Endodermal cell (in vitro differentiated cells): Measurements from ENCODE around the gene ABHD17B. TPM values are rescaled to one million over a fixed set of nuclear protein-coding genes. Genes with fewer than 3 reads are reported as not detected.

ENCODE experiments used
- DNase-seq: peaks from one replicate; pipeline ENCODE4 v3.0.0-alpha.2; 2017
- H3K27ac ChIP-seq: 2 replicates; pipeline ENCODE4 v1.5.1; 2013; ENCODE audit warnings: mild to moderate bottlenecking, low read depth, low read length, moderate library complexity
- H3K27me3 ChIP-seq: 2 replicates; pipeline ENCODE4 v1.6.1; 2013; ENCODE audit warnings: mild to moderate bottlenecking, low read length, moderate library complexity; ENCODE audit not compliant: insufficient read depth, control insufficient read depth, poor library complexity, severe bottlenecking
- H3K36me3 ChIP-seq: 2 replicates; pipeline ENCODE4 v1.7.0; 2013; ENCODE audit warnings: mild to moderate bottlenecking, low read length, moderate library complexity; ENCODE audit not compliant: control insufficient read depth, insufficient read depth
- H3K4me1 ChIP-seq: one replicate; pipeline ENCODE4 v1.7.0; 2013; ENCODE audit warnings: low read length; ENCODE audit not compliant: control insufficient read depth, insufficient read depth
- H3K4me3 ChIP-seq: 2 replicates; pipeline ENCODE4 v1.5.1; 2013; ENCODE audit warnings: mild to moderate bottlenecking, low read length, moderate library complexity
- H3K9ac ChIP-seq: 2 replicates; pipeline ENCODE4 v1.6.1; 2013; ENCODE audit warnings: mild to moderate bottlenecking, low read length, moderate library complexity; ENCODE audit not compliant: poor library complexity, severe bottlenecking; ENCODE audit errors: extremely low read depth
- H3K9me3 ChIP-seq: 2 replicates; pipeline ENCODE4 v1.6.1; 2013; ENCODE audit warnings: mild to moderate bottlenecking, low read length, moderate library complexity; ENCODE audit not compliant: control insufficient read depth
- H3K27ac Mint-ChIP-seq: 2 replicates; pipeline ENCODE4 v1.8.0; 2020; ENCODE audit warnings: mixed read lengths
- H3K27me3 Mint-ChIP-seq: 2 replicates; pipeline ENCODE4 v1.8.0; 2021; ENCODE audit warnings: mild to moderate bottlenecking, mixed read lengths; ENCODE audit not compliant: insufficient read depth
- H3K36me3 Mint-ChIP-seq: 2 replicates; pipeline ENCODE4 v1.8.0; 2020; ENCODE audit warnings: low read depth, mixed read lengths
- H3K4me1 Mint-ChIP-seq: 2 replicates; pipeline ENCODE4 v1.8.0; 2020; ENCODE audit warnings: mixed read lengths
- H3K4me3 Mint-ChIP-seq: 2 replicates; pipeline ENCODE4 v1.8.0; 2020; ENCODE audit warnings: mild to moderate bottlenecking, moderate library complexity, mixed read lengths
- H3K9me3 Mint-ChIP-seq: 2 replicates; pipeline ENCODE4 v1.8.0; 2020; ENCODE audit warnings: mild to moderate bottlenecking, mixed read lengths
- WGBS, 2 experiments: methylation state at CpG; one replicate each; pipeline versions ENCODE4 v1.1.5 to v1.1.7; 2013; ENCODE audit warnings: missing lambda C conversion rate in 2 of 2, mixed read lengths in 1 of 2; ENCODE audit not compliant: insufficient coverage in 1 of 2, insufficient read length in 1 of 2; 5-methylcytosine and 5-hydroxymethylcytosine counted together
- total RNA-seq, 2 donors: library from RNA; stranded (reverse); fragmentation: NEBNext Ultra II Directional in 1 of 2; extraction: Animal tissue kit (Norgen Biotek cat#: 25700) in 1 of 2; gene quantifications; 2 replicates in 1 of 2; 3 replicates in 1 of 2; pipeline ENCODE4 v1.2.1, GENCODE V29; 2021
- TF ChIP-seq, protein P1 (sequence below): fragments of 200-600 bp; sonication (generic); conservative IDR thresholded peaks from 2 replicates; pipeline ENCODE4 v1.5.0; 2021; ENCODE audit warnings: antibody characterized with exemption, mild to moderate bottlenecking

ABHD17B gene
- total RNA-seq, 2 donors from 2014 or later = 32.3 to 44.9 TPM

DNA sequence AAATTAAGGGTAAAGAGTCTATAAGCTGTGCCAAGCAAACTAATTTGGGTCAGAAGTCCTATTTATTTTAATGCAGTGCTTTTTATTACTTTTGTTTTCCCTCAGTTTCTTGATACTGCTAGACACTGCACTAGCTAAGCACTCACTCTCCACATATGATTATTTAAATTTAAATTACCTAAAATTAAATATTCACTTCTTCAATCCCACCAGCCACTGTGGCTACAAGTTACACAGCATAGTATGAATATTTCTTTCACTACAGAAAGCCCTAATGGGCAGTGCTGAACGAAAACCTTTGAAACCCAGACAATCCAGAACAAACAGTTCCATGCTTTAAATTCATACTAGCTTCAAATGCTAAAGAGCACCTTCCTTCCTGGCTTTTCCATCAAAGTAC, 23.6 kb downstream of the ABHD17B start:
- no peak overlapping the region for H3K27ac Mint-ChIP-seq
- peaks cover 38% of the 10 kb centered on the region for H3K36me3 Mint-ChIP-seq
- no peaks in the 10 kb centered on the region for H3K27me3 Mint-ChIP-seq
- H3K4me1 Mint-ChIP-seq = peaks cover 1% of the 10 kb centered on the region
- H3K27ac ChIP-seq = no peak overlapping the region
- peaks cover 12% of the 10 kb centered on the region for H3K9me3 Mint-ChIP-seq
- H3K4me1 ChIP-seq = no peaks in the 10 kb centered on the region
- H3K4me3 Mint-ChIP-seq = no peak overlapping the region
- H3K27me3 ChIP-seq = no peaks in the 10 kb centered on the region
- H3K9me3 ChIP-seq = peaks cover 20% of the 10 kb centered on the region
- WGBS, 2 experiments = 67 to 83% methylated on average over 1 of the region's 1 CpG
- TF ChIP-seq, protein P1, sequence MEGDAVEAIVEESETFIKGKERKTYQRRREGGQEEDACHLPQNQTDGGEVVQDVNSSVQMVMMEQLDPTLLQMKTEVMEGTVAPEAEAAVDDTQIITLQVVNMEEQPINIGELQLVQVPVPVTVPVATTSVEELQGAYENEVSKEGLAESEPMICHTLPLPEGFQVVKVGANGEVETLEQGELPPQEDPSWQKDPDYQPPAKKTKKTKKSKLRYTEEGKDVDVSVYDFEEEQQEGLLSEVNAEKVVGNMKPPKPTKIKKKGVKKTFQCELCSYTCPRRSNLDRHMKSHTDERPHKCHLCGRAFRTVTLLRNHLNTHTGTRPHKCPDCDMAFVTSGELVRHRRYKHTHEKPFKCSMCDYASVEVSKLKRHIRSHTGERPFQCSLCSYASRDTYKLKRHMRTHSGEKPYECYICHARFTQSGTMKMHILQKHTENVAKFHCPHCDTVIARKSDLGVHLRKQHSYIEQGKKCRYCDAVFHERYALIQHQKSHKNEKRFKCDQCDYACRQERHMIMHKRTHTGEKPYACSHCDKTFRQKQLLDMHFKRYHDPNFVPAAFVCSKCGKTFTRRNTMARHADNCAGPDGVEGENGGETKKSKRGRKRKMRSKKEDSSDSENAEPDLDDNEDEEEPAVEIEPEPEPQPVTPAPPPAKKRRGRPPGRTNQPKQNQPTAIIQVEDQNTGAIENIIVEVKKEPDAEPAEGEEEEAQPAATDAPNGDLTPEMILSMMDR = no peak
- H3K36me3 ChIP-seq = peaks cover 34% of the 10 kb centered on the region
- H3K4me3 ChIP-seq = no peak overlapping the region
- no peak overlapping the region for H3K9ac ChIP-seq
- no peak for DNase-seq

DNA sequence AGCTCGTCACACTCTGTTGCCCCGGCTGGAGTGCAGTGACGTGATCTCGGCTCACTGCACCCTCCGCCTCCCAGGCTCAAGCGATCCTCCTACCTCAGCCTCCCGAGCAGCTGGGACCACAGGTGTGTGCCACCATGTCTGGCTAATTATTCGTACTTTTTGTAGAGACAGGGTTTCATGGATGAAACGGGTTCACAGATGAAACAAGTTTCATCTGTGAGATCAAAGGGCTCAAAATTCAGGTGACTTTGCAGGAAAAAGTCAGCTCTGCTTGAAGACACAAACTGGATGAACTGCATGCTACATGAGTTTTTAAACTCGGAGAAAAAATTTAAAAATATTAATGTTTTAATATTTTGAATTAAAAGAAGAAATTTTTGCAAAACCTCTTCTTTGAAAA, 24.5 kb downstream of the ABHD17B start:
- no peak overlapping the region for H3K27ac Mint-ChIP-seq
- DNase-seq = no peak
- Histone ChIP-seq H3K9me3 (peaks cover 20% of the 10 kb centered on the region), H3K27ac (no peak overlapping the region), H3K4me1 (no peaks in the 10 kb centered on the region), H3K27me3 (no peaks in the 10 kb centered on the region), H3K4me3 (no peak overlapping the region), H3K36me3 (peaks cover 39% of the 10 kb centered on the region), H3K9ac (no peak overlapping the region)
- peaks cover 1% of the 10 kb centered on the region for H3K4me1 Mint-ChIP-seq
- peaks cover 12% of the 10 kb centered on the region for H3K9me3 Mint-ChIP-seq
- H3K36me3 Mint-ChIP-seq = peaks cover 43% of the 10 kb centered on the region
- no peaks in the 10 kb centered on the region for H3K27me3 Mint-ChIP-seq
- TF ChIP-seq, protein P1 = no peak
- WGBS, 2 experiments = 89 to 96% methylated on average over 9 of the region's 10 CpGs
- no peak overlapping the region for H3K4me3 Mint-ChIP-seq

DNA sequence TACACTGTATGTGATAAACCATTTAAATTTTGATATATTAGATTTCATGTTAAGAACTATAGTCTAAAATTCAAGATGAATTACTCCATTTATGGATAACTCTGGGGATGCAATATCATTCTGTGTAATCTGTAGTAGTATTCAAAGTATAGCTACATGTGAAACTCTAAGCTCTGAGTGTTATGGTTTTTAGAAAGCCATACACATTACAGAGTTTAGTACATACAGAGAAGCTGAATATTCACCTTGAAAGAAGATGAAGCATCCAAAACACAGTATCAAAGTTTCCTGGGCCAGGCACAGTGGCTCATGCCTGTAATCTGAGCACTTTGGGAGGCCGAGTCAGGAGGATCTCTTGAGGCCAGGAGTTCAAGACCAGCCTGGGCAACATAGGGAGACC, 25.0 kb downstream of the ABHD17B start:
- WGBS, 2 experiments = 67 to 95% methylated on average over 1 of the region's 1 CpG
- Histone ChIP-seq H3K9ac (no peak overlapping the region), H3K27ac (no peak overlapping the region), H3K27me3 (no peaks in the 10 kb centered on the region), H3K4me1 (no peaks in the 10 kb centered on the region), H3K4me3 (no peak overlapping the region), H3K36me3 (peaks cover 39% of the 10 kb centered on the region), H3K9me3 (peaks cover 20% of the 10 kb centered on the region)
- H3K36me3 Mint-ChIP-seq = peaks cover 47% of the 10 kb centered on the region
- TF ChIP-seq, protein P1 = no peak
- no peak for DNase-seq
- peaks cover 1% of the 10 kb centered on the region for H3K4me1 Mint-ChIP-seq
- peaks cover 12% of the 10 kb centered on the region for H3K9me3 Mint-ChIP-seq
- H3K27me3 Mint-ChIP-seq = no peaks in the 10 kb centered on the region
- no peak overlapping the region for H3K27ac Mint-ChIP-seq
- no peak overlapping the region for H3K4me3 Mint-ChIP-seq
